SK-N-SH treated with all-trans-retinoic acid at 6 μM for 48 hours (cell line): Measurements from ENCODE around the gene SP9.

Source experiments
- ATAC-seq: fragments of 200-7000 bp; cut with Tn5 transposase; 3 replicates; pipeline ENCODE4 v1.9.1; 2020; ENCODE audit warnings: mild to moderate bottlenecking, moderate library complexity
- BACH2 ChIP-seq: fragments of 250-450 bp; sonication (Bioruptor Pico); IDR thresholded peaks from 2 replicates; pipeline ENCODE4 v1.9.0; 2021; ENCODE audit warnings: mild to moderate bottlenecking, borderline replicate concordance
- CREB5 ChIP-seq: fragments of 250-450 bp; sonication (Bioruptor Pico); IDR thresholded peaks from 2 replicates; pipeline ENCODE4 v1.5.1; 2020; ENCODE audit warnings: low read depth, mild to moderate bottlenecking, moderate library complexity
- CSDC2 ChIP-seq: fragments of 250-450 bp; sonication (Bioruptor Pico); IDR thresholded peaks from 2 replicates; pipeline ENCODE4 v1.5.0; 2020; ENCODE audit warnings: mild to moderate bottlenecking, moderate library complexity
- CSRNP3 ChIP-seq: fragments of 250-450 bp; sonication (Bioruptor Pico); IDR thresholded peaks from 2 replicates; pipeline ENCODE4 v1.5.1; 2021; ENCODE audit warnings: mild to moderate bottlenecking, moderate library complexity
- ESRRG ChIP-seq: fragments of 250-450 bp; sonication (Bioruptor Pico); IDR thresholded peaks from 2 replicates; pipeline ENCODE4 v1.6.1; 2021; ENCODE audit warnings: mild to moderate bottlenecking
- GLIS3 ChIP-seq: fragments of 250-450 bp; sonication (Bioruptor Pico); IDR thresholded peaks from 2 replicates; pipeline ENCODE4 v1.5.0; 2020; ENCODE audit warnings: mild to moderate bottlenecking, moderate library complexity
- ISL1 ChIP-seq: fragments of 250-450 bp; sonication (Bioruptor Pico); IDR thresholded peaks from 2 replicates; pipeline ENCODE4 v2.1.2; 2022; ENCODE audit warnings: mild to moderate bottlenecking, moderate library complexity
- OSR1 ChIP-seq: fragments of 250-450 bp; sonication (Bioruptor Pico); IDR thresholded peaks from 2 replicates; pipeline ENCODE4 v1.8.0; 2022; ENCODE audit warnings: moderate library complexity, mild to moderate bottlenecking, inconsistent platforms
- PATZ1 ChIP-seq: fragments of 250-450 bp; sonication (Bioruptor Pico); IDR thresholded peaks from 2 replicates; pipeline ENCODE4 v1.8.0; 2020; ENCODE audit warnings: mild to moderate bottlenecking, moderate library complexity, borderline replicate concordance
- POU6F1 ChIP-seq: fragments of 250-450 bp; sonication (Bioruptor Pico); IDR thresholded peaks from 2 replicates; pipeline ENCODE4 v1.8.0; 2021; ENCODE audit warnings: low read depth, mild to moderate bottlenecking, moderate library complexity, borderline replicate concordance
- PPARA ChIP-seq: fragments of 250-450 bp; sonication (Bioruptor Pico); IDR thresholded peaks from 2 replicates; pipeline ENCODE4 v1.5.0; 2020; ENCODE audit warnings: mild to moderate bottlenecking, borderline replicate concordance
- TCF4 ChIP-seq: fragments of 250-450 bp; sonication (Bioruptor Pico); IDR thresholded peaks from 2 replicates; pipeline ENCODE4 v1.8.0; 2021; ENCODE audit warnings: mild to moderate bottlenecking, moderate library complexity, borderline replicate concordance
- TOX ChIP-seq: fragments of 250-450 bp; sonication (Bioruptor Pico); IDR thresholded peaks from 2 replicates; pipeline ENCODE4 v1.8.0; 2021; ENCODE audit warnings: mild to moderate bottlenecking, moderate library complexity, borderline replicate concordance
- ZC3H10 ChIP-seq: fragments of 250-450 bp; sonication (Bioruptor Pico); IDR thresholded peaks from 2 replicates; pipeline ENCODE4 v1.5.1; 2021; ENCODE audit warnings: mild to moderate bottlenecking, moderate library complexity
- ZFP3 ChIP-seq: fragments of 250-450 bp; sonication (Bioruptor Pico); IDR thresholded peaks from 2 replicates; pipeline ENCODE4 v1.5.0; 2020; ENCODE audit warnings: mild to moderate bottlenecking, moderate library complexity
- ZNF565 ChIP-seq: fragments of 450-650 bp; formaldehyde crosslinking; conservative IDR thresholded peaks from 2 replicates; pipeline ENCODE4 v1.5.0; 2020; ENCODE audit warnings: low read depth, mild to moderate bottlenecking, moderate library complexity
- ZNF8 ChIP-seq: fragments of 450-650 bp; formaldehyde crosslinking; IDR thresholded peaks from 2 replicates; pipeline ENCODE4 v1.5.0; 2020; ENCODE audit warnings: mild to moderate bottlenecking, moderate library complexity

SP9 gene

GRCh38 chr2:174336501-174337336 lies 2.0 kb downstream of the SP9 start (continued):
- no peak for TF ChIP-seq ISL1
- no peak for TF ChIP-seq GLIS3 (CRISPR knock-in tag)
- TF ChIP-seq PPARA (CRISPR knock-in tag) = no peak
- TF ChIP-seq ZNF8 (CRISPR knock-in tag) = no peak
- no peak for TF ChIP-seq PATZ1 (CRISPR knock-in tag)
- no peak for TF ChIP-seq BACH2 (CRISPR knock-in tag)
- no peak for TF ChIP-seq CSRNP3 (CRISPR knock-in tag)
- TF ChIP-seq, all 23 proteins: peak for 0

- ATAC-seq = no peak
- TF ChIP-seq POU6F1 (no peak), ZFP3 (CRISPR knock-in tag) (no peak), TCF4 (no peak), CREB5 (CRISPR knock-in tag) (no peak), OSR1 (no peak), PPARA (CRISPR knock-in tag) (no peak), CSDC2 (CRISPR knock-in tag) (no peak), BACH2 (CRISPR knock-in tag) (no peak), PATZ1 (CRISPR knock-in tag) (no peak), TOX (CRISPR knock-in tag) (no peak), ZC3H10 (CRISPR knock-in tag) (no peak)
Measured at GRCh38 chr2:174337337-174338146, 2.8 kb downstream of the SP9 start.

- TF ChIP-seq ESRRG (no peak), ZNF565 (no peak), BACH2 (CRISPR knock-in tag) (no peak), TOX (CRISPR knock-in tag) (no peak)
- ATAC-seq = no peak
Measured at GRCh38 chr2:174338147-174338605, 3.4 kb downstream of the SP9 start.
